C4-2B (cell line): Measurements from ENCODE around the gene PRKAG2.

Source experiments
- ZFX ChIP-seq: fragments of 450-650 bp; IDR thresholded peaks from 2 replicates; pipeline ENCODE4 v1.6.1; 2017
- TF ChIP-seq, protein P1 (sequence below): fragments of 450-650 bp; conservative IDR thresholded peaks from 2 replicates; pipeline ENCODE4 v1.5.1; 2017; ENCODE audit warnings: mild to moderate bottlenecking

- TF ChIP-seq, protein P1, sequence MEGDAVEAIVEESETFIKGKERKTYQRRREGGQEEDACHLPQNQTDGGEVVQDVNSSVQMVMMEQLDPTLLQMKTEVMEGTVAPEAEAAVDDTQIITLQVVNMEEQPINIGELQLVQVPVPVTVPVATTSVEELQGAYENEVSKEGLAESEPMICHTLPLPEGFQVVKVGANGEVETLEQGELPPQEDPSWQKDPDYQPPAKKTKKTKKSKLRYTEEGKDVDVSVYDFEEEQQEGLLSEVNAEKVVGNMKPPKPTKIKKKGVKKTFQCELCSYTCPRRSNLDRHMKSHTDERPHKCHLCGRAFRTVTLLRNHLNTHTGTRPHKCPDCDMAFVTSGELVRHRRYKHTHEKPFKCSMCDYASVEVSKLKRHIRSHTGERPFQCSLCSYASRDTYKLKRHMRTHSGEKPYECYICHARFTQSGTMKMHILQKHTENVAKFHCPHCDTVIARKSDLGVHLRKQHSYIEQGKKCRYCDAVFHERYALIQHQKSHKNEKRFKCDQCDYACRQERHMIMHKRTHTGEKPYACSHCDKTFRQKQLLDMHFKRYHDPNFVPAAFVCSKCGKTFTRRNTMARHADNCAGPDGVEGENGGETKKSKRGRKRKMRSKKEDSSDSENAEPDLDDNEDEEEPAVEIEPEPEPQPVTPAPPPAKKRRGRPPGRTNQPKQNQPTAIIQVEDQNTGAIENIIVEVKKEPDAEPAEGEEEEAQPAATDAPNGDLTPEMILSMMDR: no peak
- TF ChIP-seq ZFX: no peak
Observed at GRCh38 chr7:151712810-151713125, 164.1 kb downstream of the PRKAG2 start.
